KMS-11 (cell line): ENCODE measurements around the gene ADAD1.

Experiments
- H2AFZ ChIP-seq: fragments of 200-600 bp; sonication (generic); 2 replicates; pipeline ENCODE4 v1.6.1; 2016; ENCODE audit warnings: antibody characterized with exemption, mixed run types, low read depth
- H3K27ac ChIP-seq: fragments of 200-600 bp; sonication (generic); 2 replicates; pipeline ENCODE4 v1.6.1; 2016; ENCODE audit warnings: mild to moderate bottlenecking, mixed run types
- H3K27me3 ChIP-seq: fragments of 200-600 bp; sonication (generic); 2 replicates; pipeline ENCODE4 v1.6.1; 2017; ENCODE audit warnings: mild to moderate bottlenecking, low read depth, mixed run types, moderate library complexity; ENCODE audit not compliant: insufficient read depth
- H3K36me3 ChIP-seq: fragments of 200-600 bp; sonication (generic); 2 replicates; pipeline ENCODE4 v1.6.1; 2017; ENCODE audit warnings: mild to moderate bottlenecking, mixed run types; ENCODE audit not compliant: insufficient read depth
- H3K4me1 ChIP-seq: fragments of 200-600 bp; sonication (generic); 2 replicates; pipeline ENCODE4 v1.6.1; 2016; ENCODE audit warnings: mild to moderate bottlenecking, low read depth, mixed run types; ENCODE audit not compliant: poor library complexity, severe bottlenecking
- H3K4me2 ChIP-seq: fragments of 200-600 bp; sonication (generic); 2 replicates; pipeline ENCODE4 v1.7.0; 2016; ENCODE audit warnings: mild to moderate bottlenecking, mixed run types
- H3K4me3 ChIP-seq: fragments of 200-600 bp; sonication (generic); IDR thresholded peaks from 2 replicates; pipeline ENCODE4 v1.6.1; 2017; ENCODE audit warnings: low read depth, low read length, mixed read lengths; ENCODE audit not compliant: insufficient read depth
- H3K79me2 ChIP-seq: fragments of 200-600 bp; sonication (generic); 2 replicates; pipeline ENCODE4 v1.6.1; 2016; ENCODE audit warnings: low read depth, mixed run types; ENCODE audit not compliant: insufficient read depth
- H3K9ac ChIP-seq: fragments of 200-600 bp; sonication (generic); 2 replicates; pipeline ENCODE4 v1.6.1; 2016; ENCODE audit warnings: mild to moderate bottlenecking, mixed run types
- H4K20me1 ChIP-seq: fragments of 200-600 bp; sonication (generic); 2 replicates; pipeline ENCODE4 v1.6.1; 2016; ENCODE audit warnings: mild to moderate bottlenecking, mixed run types; ENCODE audit not compliant: insufficient read depth
- TF ChIP-seq, protein P1 (sequence below): fragments of 200-600 bp; sonication (generic); conservative IDR thresholded peaks from 2 replicates; pipeline ENCODE4 v1.6.1; 2017; ENCODE audit warnings: low read depth, mild to moderate bottlenecking, antibody characterized with exemption, low read length, moderate library complexity, mixed read lengths

ADAD1 gene

DNA sequence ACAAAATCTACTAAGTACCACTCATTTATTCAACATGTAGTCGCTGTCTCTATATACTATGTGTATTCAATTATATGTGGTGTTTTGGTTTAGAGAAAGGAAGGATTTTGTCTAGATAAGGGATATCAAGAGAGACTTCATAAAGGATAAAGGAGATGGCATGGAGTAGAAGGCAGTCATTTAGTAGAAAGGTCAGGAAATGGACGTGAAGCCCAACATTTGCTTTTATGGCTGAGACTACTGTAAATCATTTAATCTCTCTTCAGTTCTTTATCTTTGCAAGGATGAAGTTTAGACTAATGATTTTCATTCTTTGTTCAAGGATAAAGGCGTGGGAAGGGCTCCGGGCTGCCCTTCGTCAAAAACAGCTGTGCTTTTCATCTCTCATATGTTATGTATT lies 52.5 kb downstream of the ADAD1 start:
- TF ChIP-seq, protein P1, sequence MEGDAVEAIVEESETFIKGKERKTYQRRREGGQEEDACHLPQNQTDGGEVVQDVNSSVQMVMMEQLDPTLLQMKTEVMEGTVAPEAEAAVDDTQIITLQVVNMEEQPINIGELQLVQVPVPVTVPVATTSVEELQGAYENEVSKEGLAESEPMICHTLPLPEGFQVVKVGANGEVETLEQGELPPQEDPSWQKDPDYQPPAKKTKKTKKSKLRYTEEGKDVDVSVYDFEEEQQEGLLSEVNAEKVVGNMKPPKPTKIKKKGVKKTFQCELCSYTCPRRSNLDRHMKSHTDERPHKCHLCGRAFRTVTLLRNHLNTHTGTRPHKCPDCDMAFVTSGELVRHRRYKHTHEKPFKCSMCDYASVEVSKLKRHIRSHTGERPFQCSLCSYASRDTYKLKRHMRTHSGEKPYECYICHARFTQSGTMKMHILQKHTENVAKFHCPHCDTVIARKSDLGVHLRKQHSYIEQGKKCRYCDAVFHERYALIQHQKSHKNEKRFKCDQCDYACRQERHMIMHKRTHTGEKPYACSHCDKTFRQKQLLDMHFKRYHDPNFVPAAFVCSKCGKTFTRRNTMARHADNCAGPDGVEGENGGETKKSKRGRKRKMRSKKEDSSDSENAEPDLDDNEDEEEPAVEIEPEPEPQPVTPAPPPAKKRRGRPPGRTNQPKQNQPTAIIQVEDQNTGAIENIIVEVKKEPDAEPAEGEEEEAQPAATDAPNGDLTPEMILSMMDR = no peak
- H2AFZ ChIP-seq = no peak overlapping the region

DNA sequence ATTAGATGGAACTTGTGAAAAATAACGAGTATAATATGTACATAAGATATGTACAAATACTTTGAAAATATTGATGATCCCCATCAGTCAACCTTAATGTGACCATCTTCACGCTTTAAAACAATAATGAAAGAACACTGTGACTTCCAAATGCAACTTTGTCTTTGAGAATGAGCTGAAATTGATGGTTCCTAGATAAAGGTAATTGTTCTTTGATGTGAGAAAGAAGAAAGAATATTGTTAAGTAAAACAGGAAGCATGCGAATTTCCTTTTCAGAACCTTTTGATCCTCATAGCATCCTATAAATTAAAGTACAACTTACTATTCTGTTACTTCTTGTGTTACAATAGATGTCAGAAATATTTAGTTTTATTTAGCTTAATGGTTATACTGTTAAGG lies 55.5 kb downstream of the ADAD1 start:
- Histone ChIP-seq H3K9ac (no peak overlapping the region), H4K20me1 (no peaks in the 10 kb centered on the region), H3K4me1 (no peaks in the 10 kb centered on the region), H3K36me3 (no peaks in the 10 kb centered on the region), H3K79me2 (no peaks in the 10 kb centered on the region), H3K27ac (no peak overlapping the region), H3K27me3 (no peaks in the 10 kb centered on the region), H3K4me2 (no peak overlapping the region), H2AFZ (no peak overlapping the region), H3K4me3 (no peak overlapping the region)
- TF ChIP-seq, protein P1 = no peak

More for the DNA sequence above, 52.5 kb downstream of the ADAD1 start:
- no peaks in the 10 kb centered on the region for H4K20me1 ChIP-seq
- H3K4me2 ChIP-seq = no peak overlapping the region
- H3K36me3 ChIP-seq = no peaks in the 10 kb centered on the region
- H3K4me3 ChIP-seq = no peak overlapping the region
- no peak overlapping the region for H3K9ac ChIP-seq
- H3K79me2 ChIP-seq = no peaks in the 10 kb centered on the region
- no peak overlapping the region for H3K27ac ChIP-seq
- no peaks in the 10 kb centered on the region for H3K27me3 ChIP-seq
- no peaks in the 10 kb centered on the region for H3K4me1 ChIP-seq

DNA sequence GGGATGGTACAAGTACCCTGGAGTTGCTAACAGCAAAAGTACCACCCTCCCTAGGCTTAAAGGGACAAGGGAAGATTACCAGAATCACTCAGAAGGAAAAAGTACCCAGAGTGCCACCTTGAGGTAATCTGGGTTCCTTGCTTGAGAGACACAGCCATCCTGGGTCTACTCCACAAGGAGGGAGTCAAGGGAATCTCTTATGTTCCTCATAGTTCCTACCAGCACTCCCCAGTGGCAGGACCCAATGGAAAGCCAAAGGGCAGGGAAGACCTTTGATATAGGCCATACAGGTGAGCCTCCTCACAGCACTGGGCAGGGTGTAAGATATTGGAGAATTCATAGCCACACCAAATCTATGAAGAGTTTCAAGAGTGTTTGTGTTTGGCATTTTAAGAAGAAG lies 72.0 kb downstream of the ADAD1 start:
- TF ChIP-seq, protein P1 = 0 out of 2 replicates have a peak, but pooled peaks have one; percentile 36
- H3K9ac ChIP-seq = no peak overlapping the region
- no peak overlapping the region for H3K27ac ChIP-seq
- no peaks in the 10 kb centered on the region for H3K27me3 ChIP-seq
- H3K4me3 ChIP-seq = no peak overlapping the region
- no peaks in the 10 kb centered on the region for H4K20me1 ChIP-seq
- H3K4me2 ChIP-seq = no peak overlapping the region
- H2AFZ ChIP-seq = no peak overlapping the region
- no peaks in the 10 kb centered on the region for H3K36me3 ChIP-seq
- H3K4me1 ChIP-seq = peaks cover 15% of the 10 kb centered on the region
- no peaks in the 10 kb centered on the region for H3K79me2 ChIP-seq

DNA sequence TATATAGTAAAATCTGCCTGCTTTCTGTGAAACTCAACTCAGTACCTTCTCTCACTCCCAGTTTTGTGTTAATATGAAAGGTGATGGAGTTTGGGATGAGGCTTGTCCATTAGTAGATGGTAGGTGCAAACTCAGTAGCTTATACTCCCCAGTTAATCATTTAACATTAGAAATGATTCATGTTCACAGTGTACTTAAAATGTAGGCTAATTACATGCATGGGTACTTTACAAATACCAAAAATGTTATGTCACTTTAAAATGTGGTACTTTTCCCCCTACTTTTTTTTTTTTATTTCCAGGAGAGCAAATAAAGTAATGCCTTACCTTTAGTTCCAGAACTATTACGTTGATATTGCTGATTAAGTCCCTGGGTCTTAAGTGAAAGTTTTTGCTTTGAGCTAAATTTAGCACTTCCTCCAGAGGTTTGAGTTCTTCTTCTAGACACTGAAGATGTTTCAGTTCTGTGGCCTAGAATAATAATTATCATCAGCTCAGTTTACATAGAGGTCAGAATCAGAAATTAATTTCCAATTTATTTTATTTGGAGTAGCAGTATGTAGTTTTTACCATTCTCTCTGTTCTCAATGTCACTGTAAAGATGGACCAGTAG lies 74.7 kb downstream of the ADAD1 start:
- H3K27ac ChIP-seq = no peak overlapping the region
- H3K4me1 ChIP-seq = peaks cover 24% of the 10 kb centered on the region
- no peaks in the 10 kb centered on the region for H3K27me3 ChIP-seq
- no peak overlapping the region for H2AFZ ChIP-seq
- no peak overlapping the region for H3K4me3 ChIP-seq
- H3K9ac ChIP-seq = no peak overlapping the region
- TF ChIP-seq, protein P1 = no peak
- no peaks in the 10 kb centered on the region for H3K79me2 ChIP-seq
- peak overlapping the region; percentile 15; the same call in 1 of the 2 replicates for H3K4me2 ChIP-seq
- H4K20me1 ChIP-seq = no peaks in the 10 kb centered on the region
- no peaks in the 10 kb centered on the region for H3K36me3 ChIP-seq
